IPS-20b (cell line): ENCODE data around the gene CBFA2T2.
A peak's percentile ranks its signal among the peaks of the same experiment; 100 is the strongest.
"Not testable (repeated sequence)": the region's sequence is repeated elsewhere in the genome, so short reads cannot be mapped to it uniquely, and the experiment has no call there.

Source experiments
- H3K27ac ChIP-seq: one replicate; pipeline ENCODE4 v1.5.1; 2013; ENCODE audit warnings: low read length
- H3K27me3 ChIP-seq: 2 replicates; pipeline ENCODE4 v1.6.1; 2013; ENCODE audit warnings: mild to moderate bottlenecking, low read length, inconsistent platforms; ENCODE audit not compliant: insufficient read depth
- H3K36me3 ChIP-seq: 2 replicates; pipeline ENCODE4 v1.6.1; 2013; ENCODE audit warnings: low read depth, mild to moderate bottlenecking, inconsistent platforms, low read length, moderate library complexity; ENCODE audit not compliant: insufficient read depth
- H3K4me1 ChIP-seq: 2 replicates; pipeline ENCODE4 v1.6.1; 2013; ENCODE audit warnings: mild to moderate bottlenecking, control low read depth, inconsistent platforms, low read length, moderate library complexity; ENCODE audit not compliant: insufficient read depth
- H3K4me3 ChIP-seq: 2 replicates; pipeline ENCODE4 v1.5.1; 2013; ENCODE audit warnings: mild to moderate bottlenecking, low read length, inconsistent platforms
- H3K9ac ChIP-seq: 2 replicates; pipeline ENCODE4 v1.6.1; 2013; ENCODE audit warnings: low read depth, mild to moderate bottlenecking, inconsistent platforms, low read length, moderate library complexity
- H3K9me3 ChIP-seq: 2 replicates; pipeline ENCODE4 v1.6.1; 2013; ENCODE audit warnings: mild to moderate bottlenecking, low read depth, low read length, inconsistent platforms; ENCODE audit not compliant: insufficient read depth

CBFA2T2 gene

GRCh38 chr20:33558348-33559144, 68.7 kb downstream of the CBFA2T2 start:
- H3K36me3 ChIP-seq, result no peaks in the 10 kb centered on the region
- H3K4me1 ChIP-seq, result peaks cover 11% of the 10 kb centered on the region; the same call in 1 of the 2 replicates
- H3K27ac ChIP-seq, result no peak overlapping the region
- H3K9ac ChIP-seq, result no peak overlapping the region
- H3K9me3 ChIP-seq, result no peaks in the 10 kb centered on the region
- no peaks in the 10 kb centered on the region for H3K27me3 ChIP-seq
- H3K4me3 ChIP-seq, result no peak overlapping the region

DNA sequence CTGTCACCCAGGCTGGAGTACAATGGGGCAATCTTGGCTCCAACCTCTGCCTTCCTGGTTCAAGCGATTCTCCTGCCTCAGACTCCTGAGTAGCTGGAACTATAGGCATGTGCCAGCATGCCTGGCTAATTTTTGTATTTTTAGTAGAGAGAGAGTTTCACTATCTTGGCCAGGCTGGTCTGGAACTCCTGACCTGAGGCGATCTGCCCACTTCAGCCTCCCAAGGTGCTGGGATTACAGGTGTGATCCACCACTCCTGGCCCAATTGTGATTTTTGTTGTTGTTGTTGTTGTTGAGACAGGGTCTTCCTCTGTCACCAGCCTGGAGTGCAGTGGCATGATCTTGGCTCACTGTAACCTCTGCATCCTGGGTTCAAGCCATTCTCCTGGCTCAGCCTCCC, 69.3 kb downstream of the CBFA2T2 start:
- Histone ChIP-seq H3K36me3 (no peaks in the 10 kb centered on the region), H3K4me3 (no peak overlapping the region), H3K27ac (no peak overlapping the region), H3K4me1 (peaks cover 11% of the 10 kb centered on the region; the same call in 1 of the 2 replicates), H3K9me3 (no peaks in the 10 kb centered on the region), H3K27me3 (no peaks in the 10 kb centered on the region), H3K9ac (no peak overlapping the region)

DNA sequence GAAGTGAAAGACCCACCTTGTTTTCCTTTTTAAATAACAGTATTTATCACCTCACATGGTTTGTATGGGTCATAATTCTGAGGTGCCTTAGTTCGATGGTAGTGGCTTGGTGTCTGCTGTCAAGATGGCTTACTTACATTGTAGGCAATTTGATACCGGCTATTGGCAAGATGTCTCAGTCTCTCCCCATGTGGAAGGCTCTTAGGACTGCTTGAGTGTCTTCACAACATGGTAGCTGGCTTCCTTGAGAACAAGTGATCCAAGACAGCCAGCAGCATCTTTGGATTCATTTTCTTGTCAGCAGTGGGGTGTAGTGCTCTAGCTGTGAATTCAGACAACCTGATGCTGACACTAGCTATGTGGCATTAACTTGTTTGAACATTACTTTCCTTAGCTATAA, 70.1 kb downstream of the CBFA2T2 start:
- Histone ChIP-seq H3K9ac (no peak overlapping the region), H3K4me1 (peaks cover 6% of the 10 kb centered on the region; the same call in 1 of the 2 replicates), H3K4me3 (no peak overlapping the region), H3K27me3 (no peaks in the 10 kb centered on the region), H3K27ac (no peak overlapping the region), H3K9me3 (no peaks in the 10 kb centered on the region), H3K36me3 (no peaks in the 10 kb centered on the region)

- not testable (repeated sequence) for H3K9ac ChIP-seq, H3K9me3 ChIP-seq, H3K27me3 ChIP-seq, H3K27ac ChIP-seq, H3K36me3 ChIP-seq, H3K4me1 ChIP-seq, H3K4me3 ChIP-seq
Observed at GRCh38 chr20:33561053-33561452, 71.2 kb downstream of the CBFA2T2 start.

GRCh38 chr20:33561692-33562601, 72.1 kb downstream of the CBFA2T2 start:
- no peak overlapping the region for H3K4me3 ChIP-seq
- H3K36me3 ChIP-seq, result no peaks in the 10 kb centered on the region
- no peak overlapping the region for H3K27ac ChIP-seq

DNA sequence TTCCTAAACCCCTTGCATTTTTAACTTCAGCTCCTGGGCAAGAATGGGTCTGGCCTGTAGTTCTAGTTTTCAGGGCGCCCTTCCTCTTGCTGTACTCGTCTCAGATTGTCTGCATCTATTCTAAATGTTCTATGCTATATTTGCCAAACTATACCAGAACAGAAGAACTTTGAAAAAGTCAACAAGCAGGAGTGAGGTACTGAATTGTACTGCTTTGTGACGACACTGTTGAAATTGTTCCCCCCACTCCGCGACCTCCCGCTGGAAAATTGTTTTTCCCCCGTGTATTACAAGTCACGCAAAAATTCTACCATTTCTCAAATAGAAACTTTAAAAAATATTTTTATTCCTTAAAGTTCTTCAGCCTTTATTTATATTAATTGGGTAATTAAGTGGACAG, 73.9 kb downstream of the CBFA2T2 start:
- Histone ChIP-seq H3K9ac (no peak overlapping the region), H3K36me3 (no peaks in the 10 kb centered on the region), H3K9me3 (no peaks in the 10 kb centered on the region), H3K4me1 (peaks cover 5% of the 10 kb centered on the region), H3K27ac (no peak overlapping the region), H3K4me3 (no peak overlapping the region), H3K27me3 (peaks cover 15% of the 10 kb centered on the region; the same call in 1 of the 2 replicates)

More at GRCh38 chr20:33561692-33562601, 72.1 kb downstream of the CBFA2T2 start:
- Histone ChIP-seq H3K4me1 (0 out of 2 replicates have a peak, but pooled peaks cover 2% of the 10 kb centered on the region), H3K27me3 (peaks cover 7% of the 10 kb centered on the region; the same call in 1 of the 2 replicates), H3K9ac (no peak overlapping the region), H3K9me3 (no peaks in the 10 kb centered on the region)

DNA sequence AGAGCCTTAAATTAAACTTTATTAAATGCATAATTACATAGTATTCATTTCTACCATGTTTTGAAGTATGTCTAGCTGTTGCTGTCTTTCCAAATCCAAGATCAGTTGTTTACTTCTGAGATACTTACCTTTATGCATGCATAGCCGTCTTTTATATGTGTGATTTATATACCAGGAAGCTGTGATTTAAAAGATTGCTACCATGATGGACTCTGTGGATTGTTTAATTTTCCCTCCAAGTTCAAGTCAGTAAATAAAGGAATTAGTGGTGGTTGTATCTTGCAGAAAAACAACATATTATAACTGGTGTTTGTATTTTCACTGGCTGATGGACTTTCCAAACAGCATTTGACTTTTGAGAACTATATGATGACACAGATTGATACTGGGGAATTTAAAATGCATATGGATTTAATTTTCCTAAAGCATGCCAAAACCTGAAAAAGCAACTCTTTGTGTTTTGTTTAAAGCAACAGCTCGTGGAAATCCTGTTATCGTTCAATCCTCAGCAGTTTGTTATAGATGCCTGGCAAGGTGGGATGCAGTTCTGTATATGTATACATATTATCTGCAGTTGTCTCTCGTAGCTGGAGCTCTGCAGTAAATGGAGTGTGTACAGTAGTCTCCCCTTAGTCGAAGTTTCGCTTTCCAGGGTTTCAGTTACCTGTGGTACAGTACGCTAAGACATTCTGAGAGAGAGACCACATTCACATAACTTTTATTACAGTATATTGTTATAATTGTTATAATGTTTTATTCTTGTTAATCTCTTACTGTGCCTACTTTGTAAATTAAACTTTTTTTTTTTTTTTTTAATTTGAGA, 77.1 kb downstream of the CBFA2T2 start:
- H3K27me3 ChIP-seq, result peaks cover 25% of the 10 kb centered on the region; the same call in 1 of the 2 replicates

DNA sequence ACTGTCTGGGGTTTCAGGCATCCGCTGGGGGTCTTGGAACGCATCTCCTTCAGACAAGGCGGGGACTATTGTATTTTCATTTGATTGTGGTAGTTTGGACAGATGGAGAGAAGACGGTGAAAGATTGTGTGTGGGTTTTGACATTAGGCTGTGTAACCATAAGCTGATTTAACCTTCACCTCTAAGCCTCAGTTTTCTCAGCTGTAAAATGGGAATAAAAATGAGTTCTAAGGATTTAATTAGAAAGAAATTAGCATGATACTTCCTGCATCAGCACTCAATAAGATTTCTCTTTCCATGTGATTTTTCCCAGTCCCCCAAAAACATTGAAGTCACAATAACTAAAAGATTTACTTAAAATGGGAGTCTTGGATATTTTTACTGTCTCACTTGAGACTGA, 78.1 kb downstream of the CBFA2T2 start:
- Histone ChIP-seq H3K36me3 (no peaks in the 10 kb centered on the region), H3K4me3 (peak overlapping the region; percentile 47), H3K27ac (no peak overlapping the region), H3K4me1 (peaks cover 26% of the 10 kb centered on the region), H3K27me3 (peaks cover 25% of the 10 kb centered on the region; the same call in 1 of the 2 replicates), H3K9ac (peak overlapping the region; percentile 19; the same call in 1 of the 2 replicates), H3K9me3 (no peaks in the 10 kb centered on the region)

More for the DNA sequence above, 77.1 kb downstream of the CBFA2T2 start:
- Histone ChIP-seq H3K9ac (no peak overlapping the region), H3K9me3 (no peaks in the 10 kb centered on the region), H3K36me3 (no peaks in the 10 kb centered on the region), H3K4me3 (no peak overlapping the region), H3K27ac (no peak overlapping the region), H3K4me1 (peaks cover 27% of the 10 kb centered on the region)

DNA sequence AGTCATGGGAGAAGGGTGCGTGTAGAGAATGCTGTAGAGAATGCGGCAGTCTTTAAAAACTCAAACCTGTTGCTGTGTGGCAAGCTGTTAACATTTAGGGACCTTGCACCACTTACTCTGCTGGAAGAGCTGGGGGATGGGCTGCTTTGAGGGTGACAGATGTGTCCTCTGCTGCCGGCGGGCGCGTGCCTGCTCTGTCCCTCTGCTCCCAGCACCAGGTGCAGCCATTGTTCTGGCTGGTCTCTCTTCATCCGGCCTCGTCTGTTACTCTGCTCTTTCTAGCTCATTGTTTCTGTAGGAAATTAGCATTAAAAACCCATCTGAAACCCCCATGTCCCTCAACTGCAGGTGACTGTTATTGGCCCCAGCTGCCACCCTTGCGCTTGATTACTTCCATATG, 78.5 kb downstream of the CBFA2T2 start:
- Histone ChIP-seq H3K9ac (peak overlapping the region; percentile 19; the same call in 1 of the 2 replicates), H3K27ac (no peak overlapping the region)

DNA sequence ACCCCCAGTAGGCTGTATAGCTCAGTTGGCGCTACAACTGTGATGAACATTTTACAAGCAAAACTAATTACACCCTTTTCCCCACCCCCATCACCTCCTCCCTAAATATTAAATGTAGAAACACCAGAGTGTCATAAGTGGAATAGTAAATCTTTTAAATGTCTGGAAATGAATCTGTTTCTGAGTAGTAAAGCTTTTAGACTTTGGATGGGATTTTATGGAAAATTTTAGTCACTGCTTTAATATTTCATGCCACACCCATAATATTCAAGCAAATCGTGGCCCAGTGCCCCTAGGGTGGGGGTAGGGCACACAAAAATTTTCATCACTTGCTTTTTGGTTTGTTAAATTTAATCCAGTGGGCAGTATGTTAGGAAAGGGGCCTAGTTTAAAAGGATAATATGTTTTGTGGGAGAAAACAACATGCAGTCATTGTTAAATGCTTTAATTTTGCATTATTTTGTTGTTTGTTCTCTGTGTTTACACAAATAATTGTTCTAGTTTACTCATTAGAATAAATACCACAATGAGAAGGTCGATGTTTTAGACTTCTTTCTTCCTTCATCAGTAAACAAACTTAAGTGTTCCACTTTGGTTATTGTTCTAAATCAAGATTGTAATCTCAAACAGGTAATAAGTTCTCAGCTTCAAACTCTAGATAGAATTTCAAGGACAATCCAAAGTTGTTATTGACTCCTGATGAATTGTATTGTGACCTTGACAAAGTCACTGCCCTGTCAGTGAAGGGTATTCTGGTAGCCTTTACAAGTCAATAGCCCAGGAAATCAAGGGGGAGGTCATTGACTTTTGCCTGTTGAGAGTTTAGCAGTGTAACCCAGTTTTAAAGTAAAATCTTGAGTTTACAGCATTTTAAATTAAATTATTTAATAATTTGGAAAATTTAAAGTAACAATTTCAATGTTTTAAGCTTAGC, 79.2 kb downstream of the CBFA2T2 start:
- H3K27me3 ChIP-seq, result peaks cover 25% of the 10 kb centered on the region; the same call in 1 of the 2 replicates
- peak overlapping the region; percentile 19; the same call in 1 of the 2 replicates for H3K9ac ChIP-seq
- H3K9me3 ChIP-seq, result no peaks in the 10 kb centered on the region
- peak overlapping the region; percentile 47; the same call in 1 of the 2 replicates for H3K4me3 ChIP-seq
- no peak overlapping the region for H3K27ac ChIP-seq
- peaks cover 26% of the 10 kb centered on the region for H3K4me1 ChIP-seq
- no peaks in the 10 kb centered on the region for H3K36me3 ChIP-seq

More for the DNA sequence above, 78.5 kb downstream of the CBFA2T2 start:
- Histone ChIP-seq H3K4me1 (peaks cover 26% of the 10 kb centered on the region), H3K27me3 (peaks cover 25% of the 10 kb centered on the region; the same call in 1 of the 2 replicates), H3K4me3 (peak overlapping the region; percentile 47), H3K9me3 (no peaks in the 10 kb centered on the region), H3K36me3 (no peaks in the 10 kb centered on the region)
